AG09309 (cell line): ENCODE measurements around the gene ZNF777.

ENCODE experiments used
- DNase-seq: peaks from one replicate; pipeline ENCODE4 v3.0.0-alpha.2; 2010; ENCODE audit warnings: low read depth
- H3K4me3 ChIP-seq: 2 replicates; pipeline ENCODE4 v1.5.1; 2011; ENCODE audit warnings: mild to moderate bottlenecking, low read depth, low read length, moderate library complexity; ENCODE audit not compliant: control insufficient read depth
- TF ChIP-seq, protein P1 (sequence below): IDR thresholded peaks from 2 replicates; pipeline ENCODE4 v1.5.1; 2011; ENCODE audit warnings: mild to moderate bottlenecking, low read depth, low read length, inconsistent platforms; ENCODE audit not compliant: insufficient read depth, control insufficient read depth; ENCODE audit errors: missing control alignments

ZNF777 gene

DNA sequence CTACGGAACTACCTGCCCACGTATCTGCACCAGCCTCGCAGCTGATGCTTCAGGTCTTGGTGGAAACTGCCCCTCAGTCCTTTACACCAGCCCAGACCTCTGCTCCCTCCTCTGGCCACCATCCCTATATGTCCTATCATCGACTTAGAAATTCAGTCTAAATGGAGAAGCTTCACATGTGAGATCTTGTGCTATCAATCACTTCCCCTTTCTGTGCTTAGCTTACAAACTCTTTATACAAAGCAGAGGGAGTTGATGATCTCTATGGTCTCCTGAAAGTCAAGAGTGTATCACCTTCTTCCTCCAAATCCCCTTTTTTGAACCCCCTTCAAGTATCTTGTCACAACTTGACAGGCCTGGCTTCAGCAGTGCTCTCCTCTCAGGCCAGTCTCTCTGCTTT, 30.7 kb downstream of the ZNF777 start:
- no peak for DNase-seq

DNA sequence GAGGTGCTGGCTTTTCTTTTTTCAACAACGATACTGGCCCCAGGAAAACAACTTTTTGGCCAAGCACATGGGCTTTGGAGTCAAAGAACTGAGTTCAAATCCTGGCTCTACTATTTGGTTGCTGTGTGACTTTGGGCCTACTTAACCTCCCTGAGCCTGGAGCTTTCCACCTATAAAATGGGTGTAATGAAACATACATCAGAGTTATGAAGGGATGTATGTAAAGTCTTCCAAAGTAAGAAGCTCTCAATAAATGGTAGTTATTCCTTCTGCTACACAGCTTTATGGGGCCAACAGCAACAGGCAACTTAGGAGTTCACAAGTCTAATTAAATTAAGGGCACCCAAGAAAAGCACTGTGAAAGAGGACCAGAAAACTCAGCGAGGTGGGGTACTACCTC, 33.0 kb downstream of the ZNF777 start:
- DNase-seq: no peak
- no peak overlapping the region for H3K4me3 ChIP-seq

More for the DNA sequence above, 30.7 kb downstream of the ZNF777 start:
- H3K4me3 ChIP-seq: no peak overlapping the region
- TF ChIP-seq, protein P1, sequence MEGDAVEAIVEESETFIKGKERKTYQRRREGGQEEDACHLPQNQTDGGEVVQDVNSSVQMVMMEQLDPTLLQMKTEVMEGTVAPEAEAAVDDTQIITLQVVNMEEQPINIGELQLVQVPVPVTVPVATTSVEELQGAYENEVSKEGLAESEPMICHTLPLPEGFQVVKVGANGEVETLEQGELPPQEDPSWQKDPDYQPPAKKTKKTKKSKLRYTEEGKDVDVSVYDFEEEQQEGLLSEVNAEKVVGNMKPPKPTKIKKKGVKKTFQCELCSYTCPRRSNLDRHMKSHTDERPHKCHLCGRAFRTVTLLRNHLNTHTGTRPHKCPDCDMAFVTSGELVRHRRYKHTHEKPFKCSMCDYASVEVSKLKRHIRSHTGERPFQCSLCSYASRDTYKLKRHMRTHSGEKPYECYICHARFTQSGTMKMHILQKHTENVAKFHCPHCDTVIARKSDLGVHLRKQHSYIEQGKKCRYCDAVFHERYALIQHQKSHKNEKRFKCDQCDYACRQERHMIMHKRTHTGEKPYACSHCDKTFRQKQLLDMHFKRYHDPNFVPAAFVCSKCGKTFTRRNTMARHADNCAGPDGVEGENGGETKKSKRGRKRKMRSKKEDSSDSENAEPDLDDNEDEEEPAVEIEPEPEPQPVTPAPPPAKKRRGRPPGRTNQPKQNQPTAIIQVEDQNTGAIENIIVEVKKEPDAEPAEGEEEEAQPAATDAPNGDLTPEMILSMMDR: no peak

DNA sequence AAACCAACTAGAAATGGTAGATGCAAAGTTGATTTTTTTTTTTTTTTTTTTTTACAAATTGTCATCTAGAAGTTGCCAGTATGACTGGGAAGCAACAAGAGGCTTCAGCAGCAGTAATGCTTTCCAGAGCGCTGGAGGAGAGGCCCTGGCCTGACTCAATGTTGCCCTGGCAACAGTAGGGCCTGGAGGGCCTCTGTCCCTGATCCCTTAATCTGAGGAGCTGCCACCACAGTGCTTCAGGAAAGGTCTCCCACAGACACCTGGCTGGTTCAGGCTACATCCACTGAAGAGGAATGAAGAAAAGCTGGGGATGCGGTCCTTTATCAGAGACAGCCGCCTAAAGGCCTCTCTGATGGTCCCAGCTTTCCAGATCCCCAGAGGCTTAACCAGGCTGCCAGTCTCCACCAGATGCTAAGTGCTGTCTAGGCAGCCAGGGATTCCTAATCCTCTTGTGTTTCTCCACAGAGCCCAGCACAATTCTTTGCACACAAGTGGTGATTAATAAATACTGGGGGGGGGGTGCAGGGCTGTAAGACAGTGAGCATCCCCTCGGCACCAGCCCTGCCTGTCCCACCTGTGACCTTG, 33.7 kb downstream of the ZNF777 start:
- H3K4me3 ChIP-seq: no peak overlapping the region
- TF ChIP-seq, protein P1: no peak
- no peak for DNase-seq

More for the DNA sequence above, 33.0 kb downstream of the ZNF777 start:
- TF ChIP-seq, protein P1: no peak

DNA sequence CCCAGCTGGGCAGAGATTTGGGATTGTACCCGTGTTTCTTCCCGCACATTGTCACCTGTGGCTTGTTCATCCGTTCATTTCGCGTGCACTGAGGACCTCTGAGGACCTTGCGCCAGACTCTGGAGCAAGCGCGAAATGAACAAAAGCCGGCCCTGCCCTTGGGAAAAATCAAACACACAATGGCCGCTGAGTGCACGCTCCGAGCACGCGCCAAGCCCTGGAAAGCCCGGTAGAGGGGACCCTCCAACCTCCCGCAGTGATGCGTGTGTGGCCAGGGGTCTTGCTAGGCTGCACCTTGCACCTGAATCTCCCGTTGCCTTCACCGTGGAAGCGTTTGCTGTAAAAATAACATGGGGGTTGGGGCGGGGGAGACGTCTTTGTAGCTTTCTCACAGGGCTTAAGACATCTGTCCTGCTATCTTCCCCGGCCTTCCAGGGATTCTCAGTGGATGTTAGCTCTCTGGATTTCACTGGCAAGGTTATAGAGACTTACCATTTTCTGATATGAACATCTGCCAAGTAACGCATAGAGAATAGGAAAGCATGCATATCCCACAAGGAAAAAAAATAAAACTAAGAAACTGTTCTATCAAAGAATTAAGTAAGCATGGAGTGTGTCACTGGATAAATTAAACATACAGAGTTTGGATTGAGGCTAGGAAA, 37.3 kb downstream of the ZNF777 start:
- TF ChIP-seq, protein P1: no peak
- no peak for DNase-seq
- no peak overlapping the region for H3K4me3 ChIP-seq

DNA sequence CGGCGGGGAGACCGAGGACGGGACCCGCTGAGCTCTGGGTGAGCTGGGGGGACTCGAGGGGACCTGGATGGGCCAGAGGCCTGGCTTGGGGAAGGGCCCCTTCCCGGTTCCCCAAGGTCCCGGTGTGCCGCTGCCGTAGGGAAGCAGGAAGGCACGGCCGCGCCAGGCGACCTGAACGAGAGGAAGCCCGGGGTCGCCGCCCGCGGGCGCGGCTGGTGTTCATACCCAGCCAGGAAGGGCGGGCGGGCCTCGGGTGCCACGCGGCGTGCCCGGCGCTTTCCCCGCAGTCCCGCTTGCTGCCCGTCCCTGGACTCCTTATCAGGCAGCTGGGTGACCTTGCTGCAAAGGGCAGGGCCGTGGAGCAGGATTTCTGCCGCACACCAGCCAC, 38.0 kb downstream of the ZNF777 start:
- peak overlapping the region; percentile 21 for H3K4me3 ChIP-seq
- TF ChIP-seq, protein P1: no peak
- no peak for DNase-seq

DNA sequence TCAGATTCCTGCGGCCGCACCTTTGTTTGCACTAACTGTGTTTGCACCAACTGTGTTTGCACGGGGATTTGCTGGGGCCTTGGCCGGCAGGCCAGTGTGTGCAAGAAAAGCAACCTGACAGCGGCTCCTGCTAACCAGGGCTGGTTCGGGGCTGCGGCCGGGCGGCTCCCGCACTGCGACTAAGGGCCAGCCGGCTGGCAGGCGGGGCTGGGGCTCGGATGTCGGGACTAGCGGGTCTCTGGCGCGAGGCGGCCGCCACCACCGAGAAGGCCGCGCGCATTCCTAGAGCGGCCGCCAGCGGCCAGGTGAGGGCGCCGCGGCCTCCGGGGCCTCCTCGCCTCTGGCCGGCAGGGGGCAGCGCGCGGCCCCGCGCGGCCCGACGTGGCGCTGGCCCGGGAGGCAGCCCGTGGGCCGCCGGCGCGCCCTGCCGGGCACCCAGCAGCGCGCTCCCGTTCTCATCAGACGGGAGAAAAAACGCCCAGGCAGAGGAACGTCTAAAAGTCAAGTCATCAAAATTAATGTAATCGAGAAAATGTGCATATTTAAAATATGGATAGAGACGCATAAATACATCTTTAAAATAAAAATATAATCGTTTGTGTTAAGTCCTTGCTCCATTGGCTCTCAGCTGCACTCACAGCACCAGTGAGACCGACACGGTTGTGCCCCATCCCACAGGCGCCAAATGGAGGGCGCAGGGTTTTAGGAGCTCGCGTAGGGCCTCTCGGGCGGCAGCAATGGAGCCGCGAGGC, 38.5 kb downstream of the ZNF777 start:
- TF ChIP-seq, protein P1: peak; percentile 43
- DNase-seq: no peak
- H3K4me3 ChIP-seq: peak overlapping the region; percentile 31
